GDM1 (cell line): Measurements from ENCODE around the gene TAS1R2.
"Not testable (repeated sequence)": the region's sequence is repeated elsewhere in the genome, so short reads cannot be mapped to it uniquely, and the experiment has no call there.

Experiments used
- DNase-seq: peaks from one replicate; lab custom pipeline; 2025; lab: John Stamatoyannopoulos, UW

The TAS1R2 gene

DNA sequence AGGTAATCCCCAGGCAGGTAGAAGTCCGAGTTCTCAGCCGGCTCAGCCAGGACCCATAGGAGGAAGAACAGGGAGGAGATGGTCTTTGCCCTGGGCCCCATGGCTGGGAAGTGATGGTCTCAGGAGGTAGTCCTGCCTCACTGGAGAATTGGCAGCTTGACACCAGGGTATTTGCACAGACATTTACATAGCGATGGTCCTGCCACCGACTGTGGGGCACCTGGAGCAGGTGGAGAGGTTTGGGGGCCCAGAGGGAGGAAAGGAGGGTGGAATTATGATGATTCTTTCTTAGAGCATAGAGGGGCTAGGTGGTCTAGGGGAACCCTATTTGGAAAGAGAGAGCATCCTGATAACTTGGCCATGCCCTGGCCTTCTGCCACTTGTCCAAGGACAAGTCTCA is at the start of gene TAS1R2:
Gene TAS1R2 (minus strand): TSS at position 101 of the 400 bp plus-strand sequence. CDS start 0 bp downstream, at position 101.
- DNase-seq: no peak

DNA sequence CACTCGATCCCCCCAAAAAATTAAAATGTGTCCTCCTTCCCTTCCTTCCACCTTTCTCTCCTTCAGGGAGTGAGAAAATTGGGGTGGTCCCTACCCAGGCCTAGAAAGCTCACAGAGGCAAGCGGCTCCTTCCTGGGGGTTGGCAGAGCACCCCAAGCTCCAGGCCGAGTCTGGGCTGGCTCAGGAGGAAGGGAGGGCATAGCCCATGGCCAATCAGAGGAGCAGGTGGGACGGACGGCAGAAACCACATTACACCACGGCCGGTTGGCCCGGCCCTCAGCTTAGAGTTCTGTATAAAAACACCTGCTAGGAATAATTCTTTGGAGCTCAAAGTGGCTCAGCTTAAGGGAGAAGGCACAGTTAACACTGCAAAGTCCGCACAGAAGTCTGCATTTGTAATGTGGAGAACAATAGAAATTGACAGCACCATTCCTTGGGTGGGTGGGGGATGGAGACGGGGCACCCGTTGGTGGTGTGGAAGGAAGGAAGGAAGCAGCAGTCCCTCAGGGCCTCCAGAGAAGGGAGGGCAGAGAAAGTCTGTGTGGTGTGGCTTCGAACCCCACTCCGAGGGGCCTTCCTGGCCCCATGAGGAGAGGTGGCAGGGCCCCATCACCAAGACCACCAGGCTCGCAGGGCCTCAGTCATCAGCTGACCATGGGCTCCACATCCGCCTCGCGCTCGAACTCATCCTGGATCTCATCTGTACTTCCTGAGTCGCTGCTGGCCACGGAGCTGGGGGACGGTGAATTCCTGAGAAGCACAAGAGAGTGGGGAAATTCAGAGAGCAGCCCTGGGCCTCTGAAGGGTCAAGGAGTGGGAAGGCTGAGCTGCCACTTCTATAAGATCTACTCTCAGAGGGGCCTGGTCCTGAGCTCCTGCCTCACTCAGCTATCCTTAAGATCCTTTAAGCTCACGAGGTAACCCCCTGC is 48.7 kb upstream of the TAS1R2 start:
- DNase-seq: peak; percentile 60

DNA sequence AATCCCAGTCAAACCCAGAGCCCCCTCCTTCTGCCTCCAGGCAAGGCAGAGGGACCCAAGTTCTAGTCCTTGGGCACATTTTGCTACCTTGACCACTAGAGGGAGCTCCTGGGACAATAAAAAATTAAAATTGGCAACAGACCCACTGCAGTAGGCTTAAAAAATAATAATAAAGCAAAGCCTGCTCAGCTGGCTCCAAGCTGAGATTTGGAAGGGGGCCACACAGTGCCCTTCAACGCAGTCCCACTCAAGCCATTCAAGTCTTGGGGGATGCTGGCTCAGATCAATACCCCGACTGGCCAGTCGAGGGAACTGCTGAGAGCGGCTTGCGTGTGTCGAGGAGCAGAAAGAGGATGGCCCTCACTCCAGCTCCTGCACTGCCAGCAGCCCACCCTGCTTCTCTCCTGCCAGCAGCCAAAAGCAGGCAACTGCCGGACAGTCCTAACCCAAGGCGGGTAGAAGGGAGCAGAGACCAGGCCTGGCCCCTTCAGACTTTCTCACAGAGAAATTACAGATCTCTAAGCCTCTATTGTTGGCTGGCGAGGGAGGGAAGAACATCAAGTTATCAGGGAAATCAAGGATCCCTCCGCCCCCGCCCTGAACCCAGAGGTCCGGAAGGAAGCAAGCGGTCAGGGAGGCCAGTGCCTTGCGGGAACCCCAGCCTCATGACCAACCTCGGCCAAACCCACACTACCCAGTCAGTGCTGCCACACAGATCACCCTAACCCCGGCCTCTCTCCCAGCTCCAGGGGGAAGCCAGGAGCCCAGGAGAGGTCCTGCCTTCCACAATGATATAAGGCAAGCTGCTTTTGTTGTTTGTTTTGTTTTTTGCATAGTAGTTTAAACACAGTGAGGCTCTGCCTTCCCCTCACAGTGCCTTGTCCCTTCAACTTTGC is 47.8 kb upstream of the TAS1R2 start:
- peak; percentile 47 for DNase-seq

- DNase-seq: no peak
These were observed 43.9 kb upstream of the TAS1R2 start for GRCh38 chr1:18903291-18903756.

DNA sequence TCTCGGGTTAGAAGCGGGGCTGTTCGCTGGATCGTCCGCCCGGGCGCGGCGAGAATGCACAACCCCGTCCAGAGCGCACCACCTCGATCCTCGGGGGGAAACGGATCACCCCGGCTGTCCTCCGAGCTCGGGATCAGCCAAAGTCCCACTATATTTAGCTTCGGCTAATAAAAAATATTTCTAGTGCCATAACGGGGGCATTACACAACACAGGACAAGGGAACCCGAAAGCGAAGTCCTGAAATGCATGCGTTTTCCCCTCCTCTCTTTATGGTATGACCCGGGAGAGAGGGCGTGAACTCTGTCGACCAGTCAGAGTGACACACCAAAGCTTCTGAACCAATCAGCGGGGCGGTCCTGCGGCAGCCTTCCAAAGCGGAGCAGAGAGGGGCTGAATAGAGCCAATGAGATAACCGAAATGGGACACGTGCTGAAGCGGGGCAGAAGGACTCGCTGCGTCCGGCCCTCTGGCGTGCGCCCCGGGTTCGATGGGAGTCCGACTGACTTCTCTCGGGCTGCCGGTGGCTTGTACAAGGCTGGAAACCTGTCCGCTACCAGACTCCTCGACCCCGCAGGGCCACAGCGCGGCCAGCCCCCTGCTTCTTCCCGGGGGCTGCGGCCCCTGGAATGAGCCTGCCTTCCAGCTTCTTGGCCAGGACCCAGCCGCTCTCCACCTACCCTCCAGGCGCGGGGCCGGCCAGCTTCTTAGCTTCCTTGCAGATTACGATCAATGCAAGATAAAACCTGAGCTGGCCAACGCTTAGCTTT is 43.2 kb upstream of the TAS1R2 start, which contains the start of gene ALDH4A1:
Gene ALDH4A1 (minus strand): TSS at position 33 of the 768 bp plus-strand sequence. CDS start 32 bp downstream, at position 1.
- DNase-seq: peak; percentile 95

DNA sequence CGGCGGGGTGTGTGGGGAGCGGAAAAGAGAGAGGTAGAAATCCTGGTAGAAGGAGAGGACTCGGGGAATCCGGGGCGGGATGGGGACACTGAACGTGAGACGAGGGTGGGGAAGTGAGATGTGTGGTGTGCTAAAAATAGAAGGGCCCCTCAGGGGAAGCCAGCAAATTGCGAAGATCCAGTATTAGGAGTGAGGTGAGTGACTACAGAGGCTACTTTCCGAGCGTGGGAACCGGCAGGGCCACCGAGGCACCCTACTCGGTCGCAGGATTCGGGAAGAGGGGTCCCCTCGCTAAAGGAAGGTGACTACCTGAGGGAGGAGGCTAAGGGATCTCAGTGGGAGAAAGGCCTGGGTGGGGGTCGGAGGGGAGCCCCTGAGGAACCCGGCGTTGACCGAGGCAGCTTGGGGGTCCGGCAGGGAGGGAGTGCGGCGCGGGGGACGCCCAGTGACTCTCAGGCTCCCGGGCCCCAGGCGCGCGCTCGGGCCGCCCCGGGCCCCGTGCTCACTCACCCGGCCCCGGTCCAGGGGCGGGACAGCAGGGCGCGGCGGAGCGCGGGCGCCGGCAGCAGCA is 42.6 kb upstream of the TAS1R2 start:
- no peak for DNase-seq

DNA sequence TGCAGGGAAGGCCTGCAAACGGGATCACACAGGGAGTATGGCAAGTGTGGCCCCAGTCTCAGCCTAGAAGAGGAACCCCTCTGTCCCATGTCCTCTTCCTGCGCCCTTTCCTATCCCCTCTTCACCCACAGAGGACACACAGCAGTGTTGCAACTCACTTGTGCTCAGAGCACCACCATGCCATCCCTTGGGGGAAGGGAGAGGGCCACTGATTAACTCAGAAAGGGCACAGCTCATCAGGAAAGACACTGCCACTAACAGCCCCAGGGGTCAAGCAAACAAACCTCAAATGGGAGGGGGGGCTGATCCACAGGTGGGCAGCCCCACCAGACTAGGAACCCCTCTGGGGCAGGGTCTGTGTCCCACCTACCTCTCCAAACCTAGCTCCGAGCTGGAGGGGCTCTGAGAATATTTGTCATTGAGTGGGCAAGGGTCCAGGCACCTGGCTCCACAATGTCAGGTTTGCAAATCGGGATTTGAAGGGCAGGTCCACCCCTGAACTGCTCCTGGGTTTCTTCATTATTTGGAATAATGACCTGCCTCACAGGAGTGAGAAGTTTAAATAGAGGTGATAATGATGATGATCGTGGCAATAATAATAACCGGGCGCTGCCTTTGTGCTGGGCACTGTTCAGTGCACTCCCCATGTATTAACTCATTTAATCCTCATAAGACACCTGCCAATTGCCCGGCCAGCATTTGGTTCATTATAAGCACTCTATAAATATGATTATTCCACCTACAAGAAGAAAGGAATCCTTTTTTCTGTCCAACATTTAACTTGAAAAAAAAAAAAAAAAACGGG is 41.9 kb upstream of the TAS1R2 start:
- DNase-seq: no peak

DNA sequence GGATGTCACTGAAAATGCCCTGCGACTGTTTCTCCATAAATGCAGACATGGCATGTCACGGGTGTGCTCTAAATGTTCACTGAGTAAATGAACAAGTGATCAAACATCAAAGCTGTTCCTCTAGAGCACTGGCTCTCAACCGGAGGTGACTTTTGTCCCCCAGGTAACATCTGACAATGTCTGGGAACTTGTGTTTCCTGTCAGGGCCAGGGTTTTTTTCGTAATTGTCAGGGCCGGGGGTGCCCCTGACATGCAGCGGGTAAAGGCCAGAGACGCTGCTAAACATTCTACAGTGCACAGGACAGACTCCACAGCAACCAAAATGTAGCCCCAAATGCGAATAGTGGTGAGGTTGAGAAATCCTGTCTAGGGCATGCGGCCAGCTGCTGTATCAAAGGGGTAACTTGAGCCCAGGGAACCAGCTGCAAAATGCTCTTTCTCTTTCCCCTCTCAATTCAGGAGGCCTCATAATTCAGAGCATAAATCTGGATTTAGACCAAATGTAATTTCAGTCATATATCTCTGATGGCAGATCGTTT is 40.9 kb upstream of the TAS1R2 start:
- DNase-seq: no peak

DNA sequence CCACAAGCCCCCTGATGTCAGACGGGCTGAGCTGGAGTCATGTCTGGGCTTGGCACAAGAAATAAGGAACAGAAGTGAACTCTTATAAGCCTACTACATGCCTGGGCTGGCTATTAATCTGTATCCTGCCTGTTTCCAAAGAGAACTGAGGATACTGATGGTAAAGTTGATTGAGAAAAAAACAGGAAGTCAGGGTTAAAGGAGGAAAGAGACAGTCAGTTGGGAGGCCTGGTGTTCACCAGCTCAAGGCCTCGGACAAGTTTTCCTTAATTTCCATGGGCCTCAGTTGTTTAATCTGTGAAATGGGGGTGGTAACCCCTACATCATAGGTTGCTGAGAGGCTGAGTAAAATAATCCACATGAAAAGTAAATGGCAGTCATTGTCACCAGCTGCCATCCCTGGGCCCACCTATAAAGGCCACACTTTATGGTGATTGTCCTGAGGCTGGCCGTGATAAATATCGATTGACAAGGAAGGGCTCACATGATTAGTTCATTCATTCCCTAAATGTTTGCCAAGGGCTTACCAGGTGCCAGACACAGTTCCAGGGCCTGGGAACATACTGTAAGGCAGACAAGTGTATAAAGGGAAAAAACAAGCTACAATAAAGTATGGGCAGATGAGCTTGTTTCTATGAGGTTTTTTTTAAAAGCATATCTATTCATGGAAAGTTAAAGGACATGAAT is 40.0 kb upstream of the TAS1R2 start:
- DNase-seq: no peak

DNA sequence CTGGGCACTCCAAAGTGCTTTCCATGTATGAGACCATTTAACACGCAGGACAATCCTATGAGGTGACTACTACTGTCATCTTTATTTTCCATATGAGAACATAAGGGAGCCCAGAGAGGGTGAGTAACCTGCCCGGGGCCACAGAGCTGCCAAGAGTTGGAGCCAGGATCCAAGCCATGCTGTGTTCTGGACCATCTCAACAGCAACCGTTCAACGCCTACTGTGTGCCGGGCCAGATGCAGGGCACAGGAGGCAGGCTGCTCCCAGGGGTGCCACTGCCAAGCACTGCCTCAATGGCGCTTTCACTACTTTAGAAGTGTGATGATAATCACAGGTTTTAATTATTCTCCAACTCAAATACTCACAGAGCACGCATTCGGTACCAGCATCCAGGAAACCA is 39.1 kb upstream of the TAS1R2 start:
- DNase-seq: no peak

GRCh38 chr1:18895317-18895716 is 35.9 kb upstream of the TAS1R2 start:
- no peak for DNase-seq

DNA sequence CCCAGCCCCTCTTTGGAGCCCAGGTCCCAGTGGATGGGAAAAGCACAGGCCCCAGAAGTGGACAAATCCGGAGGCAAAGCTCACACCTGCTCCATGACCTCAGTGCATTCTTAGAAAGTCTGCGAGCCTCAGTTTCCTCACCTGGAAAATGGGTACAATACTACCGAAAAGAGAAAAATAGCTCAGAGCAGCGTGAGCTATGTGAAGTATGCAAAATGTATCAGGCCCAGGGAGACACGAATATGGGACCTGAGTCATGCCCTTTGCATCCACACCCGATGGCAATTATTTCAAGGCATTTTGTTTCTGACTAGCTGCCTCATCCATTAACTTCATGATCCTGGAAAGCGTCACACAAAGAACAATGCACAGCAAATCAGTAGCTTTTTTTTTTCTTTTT is 33.7 kb upstream of the TAS1R2 start:
- no peak for DNase-seq

DNA sequence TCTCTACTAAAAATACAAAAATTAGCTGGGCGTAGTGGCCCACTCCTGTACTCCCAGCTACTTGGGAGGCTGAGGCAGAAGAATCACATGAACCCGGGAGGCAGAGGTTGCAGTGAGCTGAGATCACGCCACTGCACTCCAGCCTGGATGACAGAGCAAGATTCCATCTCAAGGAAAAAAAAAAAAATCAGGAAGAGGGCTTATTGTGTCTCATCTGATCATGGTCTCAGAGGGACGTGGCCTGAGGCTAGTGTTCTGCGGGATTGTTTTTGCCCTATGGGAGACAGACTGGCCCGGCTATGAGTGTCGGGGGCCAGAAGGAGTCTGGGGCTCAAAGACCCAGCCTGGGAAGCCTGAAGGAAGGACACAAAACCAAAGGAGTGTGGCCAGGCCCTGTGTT is 32.4 kb upstream of the TAS1R2 start:
- not testable (repeated sequence) for DNase-seq

GRCh38 chr1:18891426-18891780 is 31.9 kb upstream of the TAS1R2 start:
- DNase-seq: no peak

GRCh38 chr1:18890706-18891425 is 31.4 kb upstream of the TAS1R2 start:
- no peak for DNase-seq

- DNase-seq: no peak
These were observed 26.5 kb upstream of the TAS1R2 start for GRCh38 chr1:18886003-18886335.

- no peak for DNase-seq
These were observed 26.0 kb upstream of the TAS1R2 start for GRCh38 chr1:18885311-18886002.

- no peak for DNase-seq
These were observed 25.3 kb upstream of the TAS1R2 start for GRCh38 chr1:18884727-18885126.

- no peak for DNase-seq
These were observed 24.9 kb upstream of the TAS1R2 start for GRCh38 chr1:18884419-18884717.
